Measurements from ENCODE around the gene DDI1.

DDI1 gene

DNA sequence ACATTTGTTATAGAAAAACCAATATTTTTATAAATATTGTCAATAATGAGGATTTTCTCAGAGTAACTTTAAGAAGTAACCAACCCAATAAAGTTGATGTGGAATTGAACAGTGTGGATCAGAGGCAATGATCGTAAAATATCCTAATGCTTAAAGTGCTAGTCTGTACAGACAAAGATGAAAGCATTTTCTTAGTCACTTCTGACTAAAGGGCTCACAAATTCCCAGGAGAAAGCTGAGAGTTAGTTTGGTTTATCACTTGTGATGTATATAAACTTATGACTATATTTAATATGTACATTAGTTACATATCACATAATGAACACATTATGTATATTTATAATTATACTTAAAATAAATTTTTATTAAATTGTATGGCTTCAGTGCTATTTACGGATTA is 25.4 kb upstream of the DDI1 start:
- TF ChIP-seq, protein P1, sequence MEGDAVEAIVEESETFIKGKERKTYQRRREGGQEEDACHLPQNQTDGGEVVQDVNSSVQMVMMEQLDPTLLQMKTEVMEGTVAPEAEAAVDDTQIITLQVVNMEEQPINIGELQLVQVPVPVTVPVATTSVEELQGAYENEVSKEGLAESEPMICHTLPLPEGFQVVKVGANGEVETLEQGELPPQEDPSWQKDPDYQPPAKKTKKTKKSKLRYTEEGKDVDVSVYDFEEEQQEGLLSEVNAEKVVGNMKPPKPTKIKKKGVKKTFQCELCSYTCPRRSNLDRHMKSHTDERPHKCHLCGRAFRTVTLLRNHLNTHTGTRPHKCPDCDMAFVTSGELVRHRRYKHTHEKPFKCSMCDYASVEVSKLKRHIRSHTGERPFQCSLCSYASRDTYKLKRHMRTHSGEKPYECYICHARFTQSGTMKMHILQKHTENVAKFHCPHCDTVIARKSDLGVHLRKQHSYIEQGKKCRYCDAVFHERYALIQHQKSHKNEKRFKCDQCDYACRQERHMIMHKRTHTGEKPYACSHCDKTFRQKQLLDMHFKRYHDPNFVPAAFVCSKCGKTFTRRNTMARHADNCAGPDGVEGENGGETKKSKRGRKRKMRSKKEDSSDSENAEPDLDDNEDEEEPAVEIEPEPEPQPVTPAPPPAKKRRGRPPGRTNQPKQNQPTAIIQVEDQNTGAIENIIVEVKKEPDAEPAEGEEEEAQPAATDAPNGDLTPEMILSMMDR (conservative IDR thresholded peaks at IDR 0.05; ENCODE audit: low read length) = no peak
- H3K4me3 ChIP-seq (ENCODE audit: low read length) = no peak overlapping the region
- no peak for DNase-seq (ENCODE audit: low read depth)

DNA sequence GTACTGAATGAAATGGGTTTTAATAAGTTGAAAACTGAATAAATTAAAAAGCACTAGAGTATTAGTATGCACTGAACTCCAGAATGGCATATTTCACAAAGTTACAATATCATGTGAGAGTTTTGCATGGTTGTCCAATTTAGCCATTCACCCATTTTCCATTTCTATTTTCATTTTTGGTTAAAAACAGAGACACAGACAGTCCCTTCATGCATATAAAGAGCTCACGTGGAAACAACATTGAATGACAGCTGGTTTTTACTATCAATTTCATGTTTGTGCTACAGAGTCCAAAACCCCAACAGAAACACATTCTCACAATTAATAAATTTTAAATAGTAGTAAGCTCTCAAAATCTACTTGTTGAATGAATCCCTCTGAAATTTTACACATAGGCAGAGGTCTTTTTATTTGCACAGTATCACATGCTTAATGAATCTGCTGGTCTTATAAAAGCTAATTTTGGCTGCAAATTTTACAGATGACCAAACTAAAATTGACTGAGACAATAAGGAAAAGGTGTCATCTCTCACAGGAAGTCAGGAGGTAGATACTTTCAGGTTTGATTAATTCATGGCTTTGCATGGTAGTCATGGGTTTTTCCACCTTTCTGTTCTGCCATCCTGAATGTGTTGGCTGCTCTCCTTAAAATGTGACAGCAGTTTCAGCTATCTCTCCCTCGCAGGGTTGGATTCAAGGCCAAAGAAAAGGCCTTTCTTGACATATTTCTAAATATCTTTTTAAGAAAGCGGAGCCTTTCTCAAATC is 20.6 kb upstream of the DDI1 start:
- H3K4me3 ChIP-seq (ENCODE audit: low read length) = no peak overlapping the region

DNA sequence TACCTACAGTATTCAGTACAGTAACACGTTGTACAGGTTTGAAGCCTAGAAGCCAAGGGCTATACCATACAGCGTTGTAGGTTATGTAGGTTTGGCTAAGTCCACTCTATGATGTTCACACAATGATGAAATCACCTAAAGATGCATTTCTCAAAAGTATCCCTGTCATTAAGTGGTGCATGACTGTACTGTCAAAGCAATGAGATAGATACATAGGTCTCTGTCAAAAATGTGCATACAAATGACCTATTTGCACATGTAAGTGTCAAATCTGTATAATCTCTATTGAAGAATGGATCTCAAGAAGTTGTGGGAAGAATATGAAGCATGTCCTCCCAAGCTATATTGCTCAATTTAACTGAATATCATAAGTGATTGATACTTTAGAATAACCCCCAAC is 11.9 kb upstream of the DDI1 start:
- TF ChIP-seq, protein P1 (conservative IDR thresholded peaks at IDR 0.05; ENCODE audit: low read length) = no peak
- no peak overlapping the region for H3K4me3 ChIP-seq (ENCODE audit: low read length)
- no peak for DNase-seq (ENCODE audit: low read depth)

More for the DNA sequence above, 20.6 kb upstream of the DDI1 start:
- TF ChIP-seq, protein P1 (conservative IDR thresholded peaks at IDR 0.05; ENCODE audit: low read length) = no peak
- DNase-seq (ENCODE audit: low read depth) = no peak

DNA sequence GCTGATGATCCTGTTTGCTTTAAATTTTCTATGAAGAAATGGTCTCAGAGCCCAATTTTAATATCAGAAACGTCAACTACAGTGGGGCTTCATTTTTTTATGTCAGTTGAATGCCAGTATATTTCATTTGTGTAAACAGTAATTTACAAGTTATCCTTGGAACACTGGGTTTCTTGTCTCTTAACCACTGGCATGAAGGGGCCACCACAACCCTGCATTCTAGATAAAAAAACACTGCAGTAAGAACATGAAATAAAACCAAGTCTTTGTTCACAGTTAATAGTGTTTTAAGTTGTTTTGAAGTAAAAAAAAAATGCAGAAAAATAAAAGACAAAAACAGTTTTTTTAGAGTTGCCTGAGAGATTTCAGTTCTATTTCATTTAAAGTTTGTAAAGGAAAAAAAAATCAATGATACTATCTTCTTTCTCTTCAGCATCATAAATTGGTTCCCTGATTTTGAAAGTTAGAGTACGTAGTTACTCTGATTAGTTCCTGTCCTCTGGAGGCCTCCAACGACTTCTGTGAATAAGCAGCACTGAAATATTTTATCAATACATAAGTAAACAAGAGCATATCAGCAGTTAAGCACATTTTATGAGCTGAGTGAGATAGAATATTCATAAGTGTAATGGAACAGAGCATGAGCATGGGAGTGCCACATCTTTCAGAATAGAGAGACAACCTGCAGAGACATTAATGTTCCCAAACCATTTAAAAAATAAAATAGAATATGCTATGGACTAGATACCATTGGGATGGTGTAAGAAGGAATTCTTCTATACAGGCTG is 7.8 kb upstream of the DDI1 start:
- TF ChIP-seq, protein P1 (conservative IDR thresholded peaks at IDR 0.05; ENCODE audit: low read length) = no peak
- no peak overlapping the region for H3K4me3 ChIP-seq (ENCODE audit: low read length)
- DNase-seq (ENCODE audit: low read depth) = peak; percentile 47

DNA sequence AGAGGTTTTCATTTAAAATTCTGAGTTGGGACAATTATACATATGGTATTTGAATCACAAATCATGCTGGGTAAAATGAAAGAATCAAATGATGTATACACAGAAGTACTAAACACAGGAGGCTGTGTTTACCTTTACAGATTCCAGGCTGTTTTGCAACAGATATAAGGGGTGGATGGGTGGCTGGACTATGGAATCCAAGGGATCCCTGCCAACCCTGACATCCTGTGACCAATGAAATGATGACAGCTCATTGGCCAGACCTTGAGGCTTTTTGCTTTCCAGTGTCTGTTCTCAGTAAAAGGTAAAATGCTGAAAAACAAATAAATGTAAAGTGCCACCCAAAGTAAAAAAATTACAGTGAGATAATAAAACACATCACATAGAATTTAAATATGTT is 3.3 kb upstream of the DDI1 start:
- TF ChIP-seq, protein P1 (conservative IDR thresholded peaks at IDR 0.05; ENCODE audit: low read length) = no peak
- H3K4me3 ChIP-seq (ENCODE audit: low read length) = no peak overlapping the region
- peak; percentile 75 for DNase-seq (ENCODE audit: low read depth)

DNA sequence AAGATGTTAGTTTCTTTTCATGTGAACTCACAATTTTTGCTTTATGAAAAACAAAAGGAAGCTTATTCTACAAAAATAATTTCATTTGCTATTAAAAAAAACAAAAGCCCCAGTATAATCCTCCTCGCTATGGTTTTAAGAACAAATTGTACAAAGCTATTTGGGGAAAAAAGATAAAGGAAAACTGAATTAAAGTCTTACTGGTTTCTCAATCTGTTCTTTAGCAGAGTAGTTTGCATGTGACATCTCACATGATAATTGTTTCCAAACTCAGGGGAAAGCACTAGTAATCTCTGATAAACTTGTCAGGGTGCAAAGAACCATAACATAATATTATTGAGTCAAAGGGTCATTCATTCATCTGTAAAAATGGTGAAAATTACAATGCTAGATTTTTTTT is 2.9 kb upstream of the DDI1 start:
- TF ChIP-seq, protein P1 (conservative IDR thresholded peaks at IDR 0.05; ENCODE audit: low read length) = no peak
- no peak overlapping the region for H3K4me3 ChIP-seq (ENCODE audit: low read length)
- no peak for DNase-seq (ENCODE audit: low read depth)

DNA sequence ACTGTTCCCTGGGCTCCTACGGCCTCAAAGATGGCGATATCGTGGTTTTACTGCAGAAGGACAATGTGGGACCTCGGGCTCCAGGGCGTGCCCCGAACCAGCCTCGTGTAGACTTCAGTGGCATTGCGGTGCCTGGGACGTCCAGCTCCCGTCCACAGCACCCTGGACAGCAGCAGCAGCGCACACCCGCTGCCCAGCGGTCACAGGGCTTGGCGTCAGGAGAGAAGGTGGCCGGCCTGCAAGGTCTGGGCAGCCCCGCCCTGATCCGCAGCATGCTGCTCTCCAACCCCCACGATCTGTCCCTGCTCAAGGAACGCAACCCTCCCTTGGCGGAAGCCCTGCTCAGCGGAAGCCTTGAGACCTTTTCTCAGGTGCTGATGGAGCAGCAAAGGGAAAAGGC is 555 bp downstream of the DDI1 start:
- TF ChIP-seq, protein P1 (conservative IDR thresholded peaks at IDR 0.05; ENCODE audit: low read length) = no peak

More for the DNA sequence above, 555 bp downstream of the DDI1 start:
- H3K4me3 ChIP-seq (ENCODE audit: low read length) = no peak overlapping the region
- DNase-seq (ENCODE audit: low read depth) = no peak
